PC-3 (cell line): ENCODE data around the gene CTNNA3. TPM values are rescaled to one million over a fixed set of nuclear protein-coding genes. Genes with fewer than 3 reads are reported as not detected.

ENCODE experiments used
- ATAC-seq: fragments of 200-7000 bp; cut with Tn5 transposase; 2 replicates; pipeline ENCODE4 v1.9.1; 2020; ENCODE audit warnings: mild to moderate bottlenecking, moderate library complexity
- BruUV-seq: library from RNA; stranded (reverse); fragments of 400-500 nt; replicated peaks from 2 replicates; lab custom pipeline; 2021; lab: Mats Ljungman, UMichigan
- CTCF ChIA-PET: fragments of 300-600 bp; sonication (Branson Sonifier 250); formaldehyde crosslinking; loops from one replicate; lab custom pipeline; 2022; ENCODE audit warnings: antibody characterized with exemption; lab: Charles Lee
- POLR2A ChIA-PET: fragments of 300-600 bp; sonication (Branson Sonifier 250); formaldehyde crosslinking; loops from one replicate; lab custom pipeline; 2022; ENCODE audit warnings: antibody characterized with exemption; ENCODE audit not compliant: unreplicated experiment; lab: Charles Lee
- DNase-seq: peaks from one replicate; pipeline ENCODE4 v3.0.0-alpha.2; 2015
- H2AFZ ChIP-seq: fragments of 300-600 bp; sonication (generic); 2 replicates; pipeline ENCODE4 v1.6.0; 2016; ENCODE audit warnings: antibody characterized with exemption, low read length
- H3F3A ChIP-seq: fragments of 300-600 bp; sonication (generic); one replicate; pipeline ENCODE4 v1.6.0; 2017; ENCODE audit warnings: antibody characterized with exemption, low read length, control low read depth, mild to moderate bottlenecking; ENCODE audit not compliant: unreplicated experiment
- H3K27ac ChIP-seq: fragments of 300-600 bp; sonication (generic); 2 replicates; pipeline ENCODE4 v1.5.1; 2016; ENCODE audit warnings: mild to moderate bottlenecking, low read length
- H3K27me3 ChIP-seq: fragments of 300-600 bp; sonication (generic); 2 replicates; pipeline ENCODE4 v1.6.1; 2016; ENCODE audit warnings: low read length, mixed read lengths
- H3K36me3 ChIP-seq: fragments of 300-600 bp; sonication (generic); 2 replicates; pipeline ENCODE4 v1.6.1; 2016; ENCODE audit warnings: low read depth, mixed run types, low read length, mixed read lengths
- H3K4me1 ChIP-seq: fragments of 300-600 bp; sonication (generic); 2 replicates; pipeline ENCODE4 v1.5.1; 2016; ENCODE audit warnings: low read length; ENCODE audit not compliant: insufficient read depth
- H3K4me2 ChIP-seq: fragments of 300-600 bp; sonication (generic); 2 replicates; pipeline ENCODE4 v1.6.0; 2016; ENCODE audit warnings: low read length
- H3K4me3 ChIP-seq: fragments of 300-600 bp; sonication (generic); 2 replicates; pipeline ENCODE4 v1.5.1; 2016; ENCODE audit warnings: mild to moderate bottlenecking, low read length, mixed read lengths
- H3K79me2 ChIP-seq: fragments of 300-600 bp; sonication (generic); 2 replicates; pipeline ENCODE4 v1.6.1; 2017; ENCODE audit warnings: low read length, mixed read lengths
- H3K9ac ChIP-seq: fragments of 300-600 bp; sonication (generic); 2 replicates; pipeline ENCODE4 v1.6.0; 2016; ENCODE audit warnings: mild to moderate bottlenecking, low read length
- H3K9me2 ChIP-seq: fragments of 300-600 bp; sonication (generic); replicated peaks from 2 replicates; pipeline ENCODE4 v1.6.1; 2016; ENCODE audit warnings: mixed run types, low read length, mixed read lengths
- H3K9me3 ChIP-seq: fragments of 300-600 bp; sonication (generic); 2 replicates; pipeline ENCODE4 v1.6.1; 2016; ENCODE audit warnings: low read length, mixed read lengths
- H4K20me1 ChIP-seq: fragments of 300-600 bp; sonication (generic); 2 replicates; pipeline ENCODE4 v1.6.1; 2016; ENCODE audit warnings: low read length, mixed read lengths
- EZH2 ChIP-seq: fragments of 300-600 bp; sonication (generic); IDR thresholded peaks from one replicate; pipeline ENCODE4 v1.6.1; 2017; ENCODE audit warnings: antibody characterized with exemption, mild to moderate bottlenecking, low read length; ENCODE audit not compliant: unreplicated experiment
- EZH2phosphoT487 ChIP-seq: fragments of 300-600 bp; sonication (generic); IDR thresholded peaks from 2 replicates; pipeline ENCODE4 v1.6.1; 2018; ENCODE audit warnings: mild to moderate bottlenecking, antibody characterized with exemption, low read length, borderline replicate concordance
- intact Hi-C: fragments of 100-400 bp; cut with micrococcal nuclease; formaldehyde crosslinking; loops from 2 replicates; pipeline ENCODE4 v1.9.0; 2023
- total RNA-seq: library from RNA; depleted of rRNA; stranded (reverse); fragments of >200 nt; gene quantifications from 2 replicates; pipeline ENCODE4 v1.2.3, GENCODE V29; 2014
- TF ChIP-seq, protein P1 (sequence below): fragments of 300-600 bp; sonication (generic); conservative IDR thresholded peaks from 2 replicates; pipeline ENCODE4 v1.5.1; 2017; ENCODE audit warnings: antibody characterized with exemption, low read depth, mild to moderate bottlenecking, low read length

CTNNA3 gene
- total RNA-seq, 1 experiment from 2014 or later = 1.9 TPM

DNA sequence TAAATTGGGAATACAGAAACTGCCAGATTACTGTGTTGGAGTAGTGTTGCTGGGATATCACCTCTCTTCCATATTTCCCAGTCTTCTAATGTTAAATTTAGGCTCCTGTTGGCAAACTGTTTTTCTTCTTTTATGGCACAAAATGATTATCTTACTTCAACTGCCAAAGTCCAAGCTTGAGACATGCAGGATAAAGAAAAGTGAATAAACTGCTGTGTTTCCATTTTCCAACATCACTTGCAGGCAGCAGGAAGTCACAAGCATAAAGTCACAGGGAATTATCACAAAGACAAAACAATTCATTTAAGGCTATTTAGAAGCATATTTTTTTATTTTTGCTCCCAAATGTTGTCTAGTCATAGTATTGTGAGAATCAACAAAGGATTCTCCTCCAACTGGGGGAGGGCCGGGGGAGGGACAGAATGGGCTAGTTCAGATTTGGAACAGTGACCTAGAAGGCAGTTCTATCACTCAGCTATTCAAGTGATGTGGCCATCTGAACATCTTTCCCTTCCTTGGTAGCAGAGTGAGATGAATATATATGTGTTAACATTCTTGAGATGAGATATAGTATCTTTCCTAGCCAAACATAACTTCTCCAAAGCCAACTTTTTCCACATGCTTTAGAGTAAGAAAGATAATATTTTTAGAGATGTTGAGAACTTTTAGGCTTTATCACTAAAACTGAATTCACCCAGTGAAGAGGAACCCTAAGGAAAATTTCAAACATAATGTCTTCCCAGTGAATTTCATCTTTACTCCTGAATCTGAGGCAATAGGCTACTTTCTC lies 364.7 kb downstream of the CTNNA3 start:
- Histone ChIP-seq H3K4me1 (no peaks in the 10 kb centered on the region), H3K4me3 (no peak overlapping the region), H3K9me2 (no peaks in the 10 kb centered on the region), H3K9ac (no peak overlapping the region), H3K36me3 (no peaks in the 10 kb centered on the region), H4K20me1 (no peaks in the 10 kb centered on the region), H3F3A (no peaks in the 10 kb centered on the region), H3K4me2 (no peak overlapping the region), H3K27me3 (peaks cover 44% of the 10 kb centered on the region), H3K27ac (no peak overlapping the region), H3K79me2 (no peaks in the 10 kb centered on the region), H3K9me3 (no peaks in the 10 kb centered on the region), H2AFZ (no peak overlapping the region)
- POLR2A ChIA-PET = no interaction called here
- DNase-seq (no peak), ATAC-seq (no peak)
- TF ChIP-seq, protein P1, sequence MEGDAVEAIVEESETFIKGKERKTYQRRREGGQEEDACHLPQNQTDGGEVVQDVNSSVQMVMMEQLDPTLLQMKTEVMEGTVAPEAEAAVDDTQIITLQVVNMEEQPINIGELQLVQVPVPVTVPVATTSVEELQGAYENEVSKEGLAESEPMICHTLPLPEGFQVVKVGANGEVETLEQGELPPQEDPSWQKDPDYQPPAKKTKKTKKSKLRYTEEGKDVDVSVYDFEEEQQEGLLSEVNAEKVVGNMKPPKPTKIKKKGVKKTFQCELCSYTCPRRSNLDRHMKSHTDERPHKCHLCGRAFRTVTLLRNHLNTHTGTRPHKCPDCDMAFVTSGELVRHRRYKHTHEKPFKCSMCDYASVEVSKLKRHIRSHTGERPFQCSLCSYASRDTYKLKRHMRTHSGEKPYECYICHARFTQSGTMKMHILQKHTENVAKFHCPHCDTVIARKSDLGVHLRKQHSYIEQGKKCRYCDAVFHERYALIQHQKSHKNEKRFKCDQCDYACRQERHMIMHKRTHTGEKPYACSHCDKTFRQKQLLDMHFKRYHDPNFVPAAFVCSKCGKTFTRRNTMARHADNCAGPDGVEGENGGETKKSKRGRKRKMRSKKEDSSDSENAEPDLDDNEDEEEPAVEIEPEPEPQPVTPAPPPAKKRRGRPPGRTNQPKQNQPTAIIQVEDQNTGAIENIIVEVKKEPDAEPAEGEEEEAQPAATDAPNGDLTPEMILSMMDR = no peak
- TF ChIP-seq EZH2phosphoT487 (no peak), EZH2 (no peak)
- CTCF ChIA-PET = interaction anchor here (0.6 kb wide), 1 partner anchor 400 kb away, joined by 4 read pairs; no protein-coding TSS in a partner anchor
- intact Hi-C loops = no loop called here
- BruUV-seq = no TSS peak

DNA sequence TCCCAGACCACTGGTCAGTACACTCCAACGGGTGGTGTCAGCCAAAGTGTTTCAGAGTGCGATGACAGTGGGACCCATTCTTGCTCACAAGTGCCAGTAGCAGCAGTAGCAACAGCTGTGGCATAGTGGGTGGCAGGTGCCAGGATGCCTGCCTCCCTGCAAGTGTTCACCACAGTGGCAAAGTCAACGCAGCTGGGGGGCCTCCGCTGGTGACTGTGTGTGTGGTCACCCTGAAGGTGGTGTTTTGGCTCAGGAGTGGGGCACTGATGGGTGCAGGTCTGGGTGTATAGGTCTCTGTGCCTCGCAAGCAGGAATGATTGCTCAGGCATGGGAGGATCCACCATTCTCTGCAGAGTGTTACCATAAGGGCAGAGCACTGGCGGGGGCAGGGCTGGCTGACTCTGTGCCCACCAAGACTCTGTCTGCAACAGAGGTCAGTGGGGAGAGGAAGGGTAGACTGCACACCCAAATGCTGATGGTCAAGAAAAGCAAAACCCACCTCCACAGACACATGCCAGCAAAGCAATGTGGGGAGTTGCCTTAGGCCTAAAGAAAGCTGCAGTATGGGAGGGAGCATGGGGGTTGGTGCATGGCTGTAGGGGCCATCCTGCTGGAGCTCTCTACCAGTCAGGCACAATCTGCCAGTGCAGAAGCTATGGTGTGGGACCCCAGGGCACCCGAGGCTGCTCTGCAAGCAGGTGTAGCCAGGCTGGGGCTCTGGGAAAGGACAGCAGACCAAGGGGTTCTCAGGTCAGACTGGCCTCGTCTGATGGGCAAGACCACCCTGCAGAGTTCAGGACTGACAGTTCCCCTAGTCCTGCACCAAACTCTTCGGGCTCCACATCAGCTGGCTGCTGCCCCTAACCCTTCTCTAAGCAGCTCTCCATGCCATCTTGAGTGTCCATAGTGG lies 368.1 kb downstream of the CTNNA3 start:
- ChIA-PET POLR2A (no interaction called here), CTCF (no interaction called here)
- TF ChIP-seq EZH2 (no peak), EZH2phosphoT487 (no peak)
- TF ChIP-seq, protein P1 = no peak
- DNase-seq (no peak), ATAC-seq (no peak)
- no peak overlapping the region for H2AFZ ChIP-seq
- H3K27ac ChIP-seq = no peak overlapping the region
- H3K36me3 ChIP-seq = no peaks in the 10 kb centered on the region
- 0 out of 2 replicates have a peak, but pooled peaks cover 11% of the 10 kb centered on the region for H3K9me3 ChIP-seq
- intact Hi-C loops = no loop called here
- H4K20me1 ChIP-seq = no peaks in the 10 kb centered on the region
- H3K4me3 ChIP-seq = no peak overlapping the region
- no peak overlapping the region for H3K4me2 ChIP-seq
- no peaks in the 10 kb centered on the region for H3K79me2 ChIP-seq
- H3F3A ChIP-seq = no peaks in the 10 kb centered on the region
- H3K4me1 ChIP-seq = no peaks in the 10 kb centered on the region
- no peaks in the 10 kb centered on the region for H3K9me2 ChIP-seq
- peaks cover 40% of the 10 kb centered on the region for H3K27me3 ChIP-seq
- H3K9ac ChIP-seq = no peak overlapping the region
- BruUV-seq = no TSS peak
